ENCODE measurements around the gene CCDC175.

The CCDC175 gene

GRCh38 chr14:59534361-59534987, 42.1 kb downstream of the CCDC175 start:
- Histone ChIP-seq H2AFZ (ENCODE audit: low read length) (no peak overlapping the region), H4K20me1 (ENCODE audit: insufficient read depth, low read length) (no peaks in the 10 kb centered on the region), H3F3A (ENCODE audit: insufficient read depth, low read length) (no peaks in the 10 kb centered on the region), H3K9me3 (ENCODE audit: low read length) (no peaks in the 10 kb centered on the region), H3K27me3 (ENCODE audit: insufficient read depth, low read length) (no peaks in the 10 kb centered on the region), H3K4me1 (ENCODE audit: insufficient read depth, low read length, severe bottlenecking) (no peaks in the 10 kb centered on the region), H3K9ac (ENCODE audit: low read length) (no peak overlapping the region), H3K4me3 (ENCODE audit: low read depth, low read length, poor library complexity, severe bottlenecking) (no peak overlapping the region), H3K36me3 (ENCODE audit: insufficient read depth, low read length) (no peaks in the 10 kb centered on the region), H3K79me2 (ENCODE audit: insufficient read depth, low read length) (no peaks in the 10 kb centered on the region), H3K27ac (ENCODE audit: low read depth, low read length, poor library complexity, severe bottlenecking) (no peak overlapping the region), H3K9me2 (ENCODE audit: low read depth, low read length) (no peaks in the 10 kb centered on the region), H3K4me2 (ENCODE audit: low read length) (no peak overlapping the region)
- TF ChIP-seq EZH2 (IDR thresholded peaks at IDR 0.05; ENCODE audit: borderline replicate concordance, low read length) (no peak), CTCF (IDR thresholded peaks at IDR 0.05; ENCODE audit: low read length) (no peak)

- Histone ChIP-seq H3K36me3 (ENCODE audit: insufficient read depth, low read length) (no peaks in the 10 kb centered on the region), H3F3A (ENCODE audit: insufficient read depth, low read length) (no peaks in the 10 kb centered on the region), H3K79me2 (ENCODE audit: insufficient read depth, low read length) (no peaks in the 10 kb centered on the region), H3K4me1 (ENCODE audit: insufficient read depth, low read length, severe bottlenecking) (no peaks in the 10 kb centered on the region), H2AFZ (ENCODE audit: low read length) (no peak overlapping the region), H3K27ac (ENCODE audit: low read depth, low read length, poor library complexity, severe bottlenecking) (no peak overlapping the region), H3K9me2 (ENCODE audit: low read depth, low read length) (no peaks in the 10 kb centered on the region), H3K4me3 (ENCODE audit: low read depth, low read length, poor library complexity, severe bottlenecking) (no peak overlapping the region), H3K27me3 (ENCODE audit: insufficient read depth, low read length) (no peaks in the 10 kb centered on the region), H3K9me3 (ENCODE audit: low read length) (no peaks in the 10 kb centered on the region), H3K9ac (ENCODE audit: low read length) (no peak overlapping the region), H4K20me1 (ENCODE audit: insufficient read depth, low read length) (no peaks in the 10 kb centered on the region), H3K4me2 (ENCODE audit: low read length) (no peak overlapping the region)
- TF ChIP-seq CTCF (IDR thresholded peaks at IDR 0.05; ENCODE audit: low read length), result no peak
- no peak for TF ChIP-seq EZH2 (IDR thresholded peaks at IDR 0.05; ENCODE audit: borderline replicate concordance, low read length)
Observed at GRCh38 chr14:59532419-59532818, 44.2 kb downstream of the CCDC175 start.

GRCh38 chr14:59530349-59530748, 46.3 kb downstream of the CCDC175 start:
- H3K9me3 ChIP-seq (ENCODE audit: low read length), result no peaks in the 10 kb centered on the region
- no peaks in the 10 kb centered on the region for H3F3A ChIP-seq (ENCODE audit: insufficient read depth, low read length)
- no peak overlapping the region for H3K4me2 ChIP-seq (ENCODE audit: low read length)
- no peaks in the 10 kb centered on the region for H3K79me2 ChIP-seq (ENCODE audit: insufficient read depth, low read length)
- H4K20me1 ChIP-seq (ENCODE audit: insufficient read depth, low read length), result no peaks in the 10 kb centered on the region
- no peak overlapping the region for H3K9ac ChIP-seq (ENCODE audit: low read length)
- H3K4me1 ChIP-seq (ENCODE audit: insufficient read depth, low read length, severe bottlenecking), result no peaks in the 10 kb centered on the region
- no peaks in the 10 kb centered on the region for H3K27me3 ChIP-seq (ENCODE audit: insufficient read depth, low read length)
- H3K9me2 ChIP-seq (ENCODE audit: low read depth, low read length), result no peaks in the 10 kb centered on the region
- no peak overlapping the region for H3K27ac ChIP-seq (ENCODE audit: low read depth, low read length, poor library complexity, severe bottlenecking)
- TF ChIP-seq CTCF (IDR thresholded peaks at IDR 0.05; ENCODE audit: low read length), result no peak
- TF ChIP-seq EZH2 (IDR thresholded peaks at IDR 0.05; ENCODE audit: borderline replicate concordance, low read length), result no peak
- no peak overlapping the region for H2AFZ ChIP-seq (ENCODE audit: low read length)
- H3K4me3 ChIP-seq (ENCODE audit: low read depth, low read length, poor library complexity, severe bottlenecking), result no peak overlapping the region
- H3K36me3 ChIP-seq (ENCODE audit: insufficient read depth, low read length), result no peaks in the 10 kb centered on the region
